A549 (cell line): ENCODE measurements around the gene TSHZ2.

Experiments used
- MYC ChIP-seq: IDR thresholded peaks from 2 replicates; pipeline ENCODE4 v1.6.1; 2012; ENCODE audit warnings: mild to moderate bottlenecking, inconsistent platforms, low read length, improper control_type of control experiment, borderline replicate concordance
- PHF8 ChIP-seq: fragments of 200-600 bp; sonication (generic); IDR thresholded peaks from 2 replicates; pipeline ENCODE4 v1.6.1; 2016; ENCODE audit warnings: low read depth, mild to moderate bottlenecking, antibody characterized with exemption, moderate library complexity, borderline replicate concordance
- POLR2A ChIP-seq: IDR thresholded peaks from 2 replicates; pipeline ENCODE4 v1.6.1; 2012; ENCODE audit warnings: mild to moderate bottlenecking, low read length
- RFX5 ChIP-seq: fragments of 450-650 bp; IDR thresholded peaks from 2 replicates; pipeline ENCODE4 v1.7.1; 2014; ENCODE audit warnings: antibody characterized with exemption, mild to moderate bottlenecking, moderate library complexity
- TF ChIP-seq, protein P1 (sequence below): fragments of 150-350 bp; IDR thresholded peaks from 2 replicates; pipeline ENCODE4 v1.6.1; 2014; ENCODE audit warnings: low read depth, mild to moderate bottlenecking, low read length
- TF ChIP-seq, protein P2 (sequence below): fragments of >200 bp; sonication (Bioruptor Twin); formaldehyde crosslinking; IDR thresholded peaks from 3 replicates; pipeline ENCODE4 v1.5.1; 2016
- TF ChIP-seq, protein P3 (sequence below): fragments of 200-600 bp; sonication (generic); IDR thresholded peaks from 2 replicates; pipeline ENCODE4 v1.6.1; 2016; ENCODE audit warnings: antibody characterized with exemption, mild to moderate bottlenecking, moderate library complexity

DNA sequence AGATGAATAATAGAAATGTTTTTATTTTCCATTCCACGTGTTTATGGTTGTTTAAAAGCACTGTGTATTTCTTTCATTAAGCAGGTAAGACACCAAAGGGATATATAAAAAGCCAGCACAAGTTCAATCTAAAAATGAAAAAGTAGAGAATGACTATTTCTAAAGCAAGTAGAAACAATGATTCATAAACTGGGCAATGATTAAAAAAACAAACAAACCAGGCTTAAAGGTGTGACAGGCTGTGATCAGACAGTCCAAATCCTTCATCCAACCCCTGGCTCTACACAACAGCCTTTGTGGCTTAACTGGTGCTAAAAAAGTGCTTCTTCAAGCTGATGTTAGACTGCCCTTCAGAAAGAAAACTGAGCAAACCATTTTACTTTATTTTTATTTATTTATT lies 45.7 kb upstream of the TSHZ2 start:
- TF ChIP-seq, protein P1, sequence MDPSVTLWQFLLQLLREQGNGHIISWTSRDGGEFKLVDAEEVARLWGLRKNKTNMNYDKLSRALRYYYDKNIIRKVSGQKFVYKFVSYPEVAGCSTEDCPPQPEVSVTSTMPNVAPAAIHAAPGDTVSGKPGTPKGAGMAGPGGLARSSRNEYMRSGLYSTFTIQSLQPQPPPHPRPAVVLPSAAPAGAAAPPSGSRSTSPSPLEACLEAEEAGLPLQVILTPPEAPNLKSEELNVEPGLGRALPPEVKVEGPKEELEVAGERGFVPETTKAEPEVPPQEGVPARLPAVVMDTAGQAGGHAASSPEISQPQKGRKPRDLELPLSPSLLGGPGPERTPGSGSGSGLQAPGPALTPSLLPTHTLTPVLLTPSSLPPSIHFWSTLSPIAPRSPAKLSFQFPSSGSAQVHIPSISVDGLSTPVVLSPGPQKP: no peak
- no peak for TF ChIP-seq PHF8
- TF ChIP-seq, protein P2, sequence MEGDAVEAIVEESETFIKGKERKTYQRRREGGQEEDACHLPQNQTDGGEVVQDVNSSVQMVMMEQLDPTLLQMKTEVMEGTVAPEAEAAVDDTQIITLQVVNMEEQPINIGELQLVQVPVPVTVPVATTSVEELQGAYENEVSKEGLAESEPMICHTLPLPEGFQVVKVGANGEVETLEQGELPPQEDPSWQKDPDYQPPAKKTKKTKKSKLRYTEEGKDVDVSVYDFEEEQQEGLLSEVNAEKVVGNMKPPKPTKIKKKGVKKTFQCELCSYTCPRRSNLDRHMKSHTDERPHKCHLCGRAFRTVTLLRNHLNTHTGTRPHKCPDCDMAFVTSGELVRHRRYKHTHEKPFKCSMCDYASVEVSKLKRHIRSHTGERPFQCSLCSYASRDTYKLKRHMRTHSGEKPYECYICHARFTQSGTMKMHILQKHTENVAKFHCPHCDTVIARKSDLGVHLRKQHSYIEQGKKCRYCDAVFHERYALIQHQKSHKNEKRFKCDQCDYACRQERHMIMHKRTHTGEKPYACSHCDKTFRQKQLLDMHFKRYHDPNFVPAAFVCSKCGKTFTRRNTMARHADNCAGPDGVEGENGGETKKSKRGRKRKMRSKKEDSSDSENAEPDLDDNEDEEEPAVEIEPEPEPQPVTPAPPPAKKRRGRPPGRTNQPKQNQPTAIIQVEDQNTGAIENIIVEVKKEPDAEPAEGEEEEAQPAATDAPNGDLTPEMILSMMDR: no peak
- TF ChIP-seq, protein P3, sequence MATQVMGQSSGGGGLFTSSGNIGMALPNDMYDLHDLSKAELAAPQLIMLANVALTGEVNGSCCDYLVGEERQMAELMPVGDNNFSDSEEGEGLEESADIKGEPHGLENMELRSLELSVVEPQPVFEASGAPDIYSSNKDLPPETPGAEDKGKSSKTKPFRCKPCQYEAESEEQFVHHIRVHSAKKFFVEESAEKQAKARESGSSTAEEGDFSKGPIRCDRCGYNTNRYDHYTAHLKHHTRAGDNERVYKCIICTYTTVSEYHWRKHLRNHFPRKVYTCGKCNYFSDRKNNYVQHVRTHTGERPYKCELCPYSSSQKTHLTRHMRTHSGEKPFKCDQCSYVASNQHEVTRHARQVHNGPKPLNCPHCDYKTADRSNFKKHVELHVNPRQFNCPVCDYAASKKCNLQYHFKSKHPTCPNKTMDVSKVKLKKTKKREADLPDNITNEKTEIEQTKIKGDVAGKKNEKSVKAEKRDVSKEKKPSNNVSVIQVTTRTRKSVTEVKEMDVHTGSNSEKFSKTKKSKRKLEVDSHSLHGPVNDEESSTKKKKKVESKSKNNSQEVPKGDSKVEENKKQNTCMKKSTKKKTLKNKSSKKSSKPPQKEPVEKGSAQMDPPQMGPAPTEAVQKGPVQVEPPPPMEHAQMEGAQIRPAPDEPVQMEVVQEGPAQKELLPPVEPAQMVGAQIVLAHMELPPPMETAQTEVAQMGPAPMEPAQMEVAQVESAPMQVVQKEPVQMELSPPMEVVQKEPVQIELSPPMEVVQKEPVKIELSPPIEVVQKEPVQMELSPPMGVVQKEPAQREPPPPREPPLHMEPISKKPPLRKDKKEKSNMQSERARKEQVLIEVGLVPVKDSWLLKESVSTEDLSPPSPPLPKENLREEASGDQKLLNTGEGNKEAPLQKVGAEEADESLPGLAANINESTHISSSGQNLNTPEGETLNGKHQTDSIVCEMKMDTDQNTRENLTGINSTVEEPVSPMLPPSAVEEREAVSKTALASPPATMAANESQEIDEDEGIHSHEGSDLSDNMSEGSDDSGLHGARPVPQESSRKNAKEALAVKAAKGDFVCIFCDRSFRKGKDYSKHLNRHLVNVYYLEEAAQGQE: no peak
- TF ChIP-seq MYC: no peak
- no peak for TF ChIP-seq POLR2A
- TF ChIP-seq RFX5: no peak
